HCT116 (cell line): Measurements from ENCODE around the gene UGT2B7. TPM values are rescaled to one million over a fixed set of nuclear protein-coding genes. Genes with fewer than 3 reads are reported as not detected.

Experiments used
- ATAC-seq: fragments of 200-7000 bp; cut with Tn5 transposase; 2 replicates; pipeline ENCODE4 v1.9.1; 2020; ENCODE audit warnings: mild to moderate bottlenecking, moderate library complexity
- BruUV-seq: library from RNA; stranded (reverse); fragments of 400-500 nt; replicated peaks from 2 replicates; lab custom pipeline; 2021; lab: Mats Ljungman, UMichigan
- CTCF ChIA-PET: fragments of 300-600 bp; sonication (Branson Sonifier 250); formaldehyde crosslinking; loops from one replicate; lab custom pipeline; 2021; ENCODE audit warnings: antibody characterized with exemption; lab: Charles Lee
- POLR2A ChIA-PET: fragments of 300-600, 350-600 bp; sonication (Branson Sonifier 250); formaldehyde crosslinking; loops from one replicate; lab custom pipeline; 2021; ENCODE audit warnings: antibody characterized with exemption; lab: Charles Lee
- RAD21 ChIA-PET, 2 experiments: fragments of 300-600 bp; sonication (Branson Sonifier 250); formaldehyde crosslinking; loops; one replicate each; lab custom pipeline; 2023; ENCODE audit warnings: low total read pairs in 2 of 2; ENCODE audit not compliant: uncharacterized antibody in 2 of 2, unreplicated experiment in 2 of 2, low non-redundant PET in 1 of 2; lab: Charles Lee
- DNase-seq: peaks from one replicate; pipeline ENCODE4 v3.0.0-alpha.2; 2010; ENCODE audit warnings: low read depth, low spot score
- H2AFZ ChIP-seq: fragments of 200-600 bp; shearing (Covaris generic), sonication (generic); 2 replicates; pipeline ENCODE4 v1.6.1; 2017; ENCODE audit warnings: low read depth, mixed run types, mixed read lengths, antibody characterized with exemption, low read length; ENCODE audit not compliant: poor library complexity, severe bottlenecking
- H3K27ac ChIP-seq: 2 replicates; pipeline ENCODE4 v1.5.1; 2012; ENCODE audit warnings: low read depth, low read length
- H3K27me3 ChIP-seq: fragments of 200-600 bp; sonication (generic); 2 replicates; pipeline ENCODE4 v1.6.1; 2016; ENCODE audit warnings: mixed run types, low read length, mixed read lengths; ENCODE audit not compliant: insufficient read depth
- H3K36me3 ChIP-seq, 2 experiments: fragments of 200-500 bp in 1 of 2; fragments of 200-600 bp in 1 of 2; sonication (Bioruptor generic) in 1 of 2; sonication (generic) in 1 of 2; 2 replicates each; pipeline versions ENCODE4 v1.5.1 to v1.6.1; 2014 to 2016; ENCODE audit warnings: low read length in 2 of 2, inconsistent platforms in 1 of 2, mixed read lengths in 1 of 2, mixed run types in 1 of 2; ENCODE audit not compliant: insufficient read depth in 2 of 2, control insufficient read depth in 1 of 2
- H3K4me1 ChIP-seq, 2 experiments: fragments of 200-600 bp in 1 of 2; sonication (generic) in 1 of 2; 2 replicates each; pipeline versions ENCODE4 v1.5.1 to v1.6.1; 2012 to 2017; ENCODE audit warnings: low read length in 2 of 2, inconsistent platforms in 1 of 2, mild to moderate bottlenecking in 1 of 2, mixed read lengths in 1 of 2, mixed run types in 1 of 2, moderate library complexity in 1 of 2; ENCODE audit not compliant: insufficient read depth in 2 of 2, control insufficient read depth in 1 of 2
- H3K4me2 ChIP-seq: fragments of 200-600 bp; sonication (generic); 2 replicates; pipeline ENCODE4 v1.6.1; 2017; ENCODE audit warnings: mixed run types, low read length, mixed read lengths
- H3K4me3 ChIP-seq, 2 experiments: fragments of 200-600 bp in 1 of 2; sonication (generic) in 1 of 2; replicated peaks in 1 of 2; 2 replicates each; pipeline ENCODE4 v1.5.1; 2011 to 2016; ENCODE audit warnings: low read length in 2 of 2, control low read depth in 1 of 2, low read depth in 1 of 2, mild to moderate bottlenecking in 1 of 2, mixed read lengths in 1 of 2, mixed run types in 1 of 2
- H3K79me2 ChIP-seq: fragments of 200-600 bp; sonication (generic); 2 replicates; pipeline ENCODE4 v1.6.1; 2017; ENCODE audit warnings: mild to moderate bottlenecking, mixed run types, low read length, moderate library complexity, mixed read lengths; ENCODE audit not compliant: insufficient read depth
- H3K9ac ChIP-seq: fragments of 200-600 bp; sonication (generic); 2 replicates; pipeline ENCODE4 v1.6.1; 2016; ENCODE audit warnings: low read length, mixed read lengths
- H3K9me2 ChIP-seq: fragments of 200-600 bp; sonication (generic), shearing (Covaris generic); 2 replicates; pipeline ENCODE4 v1.6.1; 2017; ENCODE audit warnings: mixed run types, mild to moderate bottlenecking, moderate library complexity; ENCODE audit not compliant: insufficient read depth
- H3K9me3 ChIP-seq, 2 experiments: fragments of 200-500 bp in 1 of 2; fragments of 200-600 bp in 1 of 2; sonication (Bioruptor generic) in 1 of 2; sonication (generic) in 1 of 2; 2 replicates each; pipeline ENCODE4 v1.6.1; 2014 to 2017; ENCODE audit warnings: low read length in 2 of 2, mixed read lengths in 2 of 2, inconsistent platforms in 1 of 2, low read depth in 1 of 2, mild to moderate bottlenecking in 1 of 2, mixed run types in 1 of 2, moderate library complexity in 1 of 2; ENCODE audit not compliant: control insufficient read depth in 1 of 2, insufficient read depth in 1 of 2
- H4K20me1 ChIP-seq: fragments of 200-600 bp; sonication (generic), shearing (Covaris generic); 2 replicates; pipeline ENCODE4 v1.6.1; 2017; ENCODE audit warnings: mixed run types, mild to moderate bottlenecking, moderate library complexity; ENCODE audit not compliant: insufficient read depth
- ATF3 ChIP-seq: IDR thresholded peaks from 2 replicates; pipeline ENCODE4 v1.6.1; 2012
- CTCF ChIP-seq, 3 experiments: fragments of 200-600 bp in 1 of 3; sonication (generic) in 1 of 3; IDR thresholded peaks in 2 of 3; conservative IDR thresholded peaks in 1 of 3; 2 replicates each; pipeline ENCODE4 v1.5.1; 2012 to 2017; ENCODE audit warnings: low read depth in 2 of 3, low read length in 2 of 3, antibody characterized with exemption in 1 of 3, borderline replicate concordance in 1 of 3, control low read depth in 1 of 3, mild to moderate bottlenecking in 1 of 3, mixed read lengths in 1 of 3, mixed run types in 1 of 3, moderate library complexity in 1 of 3; ENCODE audit not compliant: insufficient read depth in 1 of 3
- EGR1 ChIP-seq: IDR thresholded peaks from 2 replicates; pipeline ENCODE4 v1.6.1; 2012; ENCODE audit warnings: low read depth
- EZH2phosphoT487 ChIP-seq: fragments of 200-600 bp; IDR thresholded peaks from 2 replicates; pipeline ENCODE4 v1.6.1; 2018; ENCODE audit warnings: antibody characterized with exemption, borderline replicate concordance
- JUND ChIP-seq: IDR thresholded peaks from 2 replicates; pipeline ENCODE4 v1.6.1; 2012
- POLR2AphosphoS5 ChIP-seq: IDR thresholded peaks from 2 replicates; pipeline ENCODE4 v1.6.1; 2011; ENCODE audit warnings: mild to moderate bottlenecking, low read depth, low read length, moderate library complexity
- RAD21 ChIP-seq: IDR thresholded peaks from 2 replicates; pipeline ENCODE4 v1.6.1; 2012; ENCODE audit warnings: low read depth, mild to moderate bottlenecking
- YY1 ChIP-seq: IDR thresholded peaks from 2 replicates; pipeline ENCODE4 v1.6.1; 2011; ENCODE audit warnings: low read length, low read depth, moderate library complexity, mild to moderate bottlenecking; ENCODE audit not compliant: insufficient replicate concordance; ENCODE audit errors: extremely low read depth
- ZBTB33 ChIP-seq: IDR thresholded peaks from 2 replicates; pipeline ENCODE4 v1.6.1; 2011; ENCODE audit warnings: mild to moderate bottlenecking, low read length, moderate library complexity; ENCODE audit not compliant: insufficient replicate concordance; ENCODE audit errors: extremely low read depth
- ZFX ChIP-seq: fragments of 450-650 bp; IDR thresholded peaks from 2 replicates; pipeline ENCODE4 v1.6.1; 2017
- intact Hi-C: fragments of 100-400 bp; cut with micrococcal nuclease; formaldehyde crosslinking; loops from 2 replicates; pipeline ENCODE4 v1.10.0; 2022
- total RNA-seq: library from RNA; stranded (reverse); gene quantifications from one replicate; pipeline ENCODE4 v1.2.1, GENCODE V29; 2021; ENCODE audit not compliant: unreplicated experiment

UGT2B7 gene
- total RNA-seq, 1 experiment from 2014 or later = not detected

- no peaks in the 10 kb centered on the region for H3K79me2 ChIP-seq
- CTCF ChIA-PET = no interaction called here
- no peak overlapping the region for H3K4me3 ChIP-seq
- RAD21 ChIA-PET = interaction anchor here in 1 of 2 experiments (0.6 kb wide), 1 partner anchor 375 kb away, joined by 3 read pairs; no protein-coding TSS in a partner anchor
- H3K36me3 ChIP-seq = no peaks in the 10 kb centered on the region
- no peaks in the 10 kb centered on the region for H3K9me3 ChIP-seq
- H3K9me2 ChIP-seq = no peaks in the 10 kb centered on the region
- ATAC-seq = no peak
- BruUV-seq = no TSS peak
- DNase-seq = no peak
- no peak overlapping the region for H3K9ac ChIP-seq
- POLR2A ChIA-PET = no interaction called here
- no peak for TF ChIP-seq ZBTB33
- no peak for TF ChIP-seq ZFX
- H3K4me2 ChIP-seq = no peak overlapping the region
- H3K27ac ChIP-seq = no peak overlapping the region
- H4K20me1 ChIP-seq = no peaks in the 10 kb centered on the region
- no peak overlapping the region for H2AFZ ChIP-seq
- no peaks in the 10 kb centered on the region for H3K4me1 ChIP-seq
- intact Hi-C loops = no loop called here
- H3K27me3 ChIP-seq = no peaks in the 10 kb centered on the region
Observed at GRCh38 chr4:69089388-69089787, 6.9 kb upstream of the UGT2B7 start.

- Histone ChIP-seq H3K4me3 (no peak overlapping the region), H3K4me2 (no peak overlapping the region), H3K9me2 (no peaks in the 10 kb centered on the region), H3K79me2 (no peaks in the 10 kb centered on the region), H3K9me3 (no peaks in the 10 kb centered on the region), H3K4me1 (no peaks in the 10 kb centered on the region), H2AFZ (no peak overlapping the region), H4K20me1 (no peaks in the 10 kb centered on the region), H3K9ac (no peak overlapping the region), H3K27me3 (no peaks in the 10 kb centered on the region), H3K36me3 (no peaks in the 10 kb centered on the region), H3K27ac (no peak overlapping the region)
- ATAC-seq (no peak), DNase-seq (no peak)
- intact Hi-C loops = no loop called here
- ChIA-PET POLR2A (no interaction called here), RAD21 (no interaction called here), CTCF (no interaction called here)
- no peak for TF ChIP-seq RAD21
- TF ChIP-seq EZH2phosphoT487 = no peak
- no peak for TF ChIP-seq JUND
- no peak for TF ChIP-seq ZBTB33
- no peak for TF ChIP-seq CTCF (IDR thresholded peaks at IDR 0.05 in 2 of 3, conservative IDR thresholded peaks at IDR 0.05 in 1 of 3; ENCODE audit: borderline replicate concordance in 1 of 3, insufficient read depth in 1 of 3, low read depth in 2 of 3, low read length in 2 of 3)
- TF ChIP-seq ATF3 = no peak
- TF ChIP-seq POLR2AphosphoS5 = no peak
- no peak for TF ChIP-seq EGR1
- TF ChIP-seq YY1 = no peak
- no TSS peak for BruUV-seq
Observed at GRCh38 chr4:69092190-69092589, 4.1 kb upstream of the UGT2B7 start.
